Lower lobe of right lung (tissue), 2 donors: Measurements from ENCODE around the gene GNAZ. TPM values are rescaled to one million over a fixed set of nuclear protein-coding genes. Genes with fewer than 3 reads are reported as not detected.

Experiments used
- ATAC-seq, 2 donors: fragments of 200-7000 bp; cut with Tn5 transposase; one replicate each; pipeline ENCODE4 v1.9.1; 2020 to 2022; ENCODE audit warnings: mild to moderate bottlenecking in 2 of 2, moderate library complexity in 2 of 2
- DNase-seq: peaks from one replicate; pipeline ENCODE4 v3.0.0-alpha.2; 2020
- H3K27ac ChIP-seq: fragments of 200-600 bp; one replicate; pipeline ENCODE4 v1.8.0; 2022
- H3K27me3 ChIP-seq: fragments of 200-600 bp; one replicate; pipeline ENCODE4 v1.8.0; 2022; ENCODE audit warnings: low read depth
- H3K36me3 ChIP-seq: fragments of 200-600 bp; one replicate; pipeline ENCODE4 v1.8.0; 2022; ENCODE audit warnings: mild to moderate bottlenecking
- H3K4me1 ChIP-seq: fragments of 200-600 bp; one replicate; pipeline ENCODE4 v1.8.0; 2022
- H3K4me3 ChIP-seq: fragments of 200-600 bp; one replicate; pipeline ENCODE4 v1.8.0; 2022; ENCODE audit warnings: mild to moderate bottlenecking
- H3K9me3 ChIP-seq: fragments of 200-600 bp; one replicate; pipeline ENCODE4 v1.8.0; 2022
- CTCF ChIP-seq: fragments of 200-600 bp; IDR thresholded peaks from one replicate; pipeline ENCODE4 v1.8.0; 2022; ENCODE audit warnings: antibody characterized with exemption, mild to moderate bottlenecking
- intact Hi-C: fragments of 100-400 bp; cut with DNase I; formaldehyde crosslinking; loops from one replicate; pipeline ENCODE4 v1.11.0; 2022
- total RNA-seq: library from RNA; stranded (reverse); fragmentation: NEBNext Ultra II Directional; extraction: Animal tissue kit (Norgen Biotek cat#: 25700); gene quantifications from one replicate; pipeline ENCODE4 v1.2.1, GENCODE V29; 2021
- donor health status: DM: no; HTN: yes; CAD: no; lungs with severe emphysema.

GNAZ gene
- total RNA-seq, 1 donor from 2014 or later: 2.4 TPM

GRCh38 chr22:23053051-23053707 lies 17.1 kb upstream of the GNAZ start:
- Histone ChIP-seq H3K36me3 (no peaks in the 10 kb centered on the region), H3K4me3 (no peak overlapping the region), H3K9me3 (peaks cover 8% of the 10 kb centered on the region), H3K4me1 (no peaks in the 10 kb centered on the region), H3K27ac (no peak overlapping the region), H3K27me3 (no peaks in the 10 kb centered on the region)
- ATAC-seq (no peak), DNase-seq (no peak)
- TF ChIP-seq CTCF: no peak
- intact Hi-C loops: no loop called here

- intact Hi-C loops: no loop called here
Observed at GRCh38 chr22:23053912-23054530, 16.3 kb upstream of the GNAZ start.

GRCh38 chr22:23054531-23055257 lies 15.6 kb upstream of the GNAZ start:
- ATAC-seq (no peak), DNase-seq (no peak)
- no peaks in the 10 kb centered on the region for H3K4me1 ChIP-seq
- H3K27ac ChIP-seq: no peak overlapping the region
- no peak for TF ChIP-seq CTCF
- H3K36me3 ChIP-seq: no peaks in the 10 kb centered on the region
- intact Hi-C loops: no loop called here
- H3K9me3 ChIP-seq: peaks cover 8% of the 10 kb centered on the region
- H3K4me3 ChIP-seq: no peak overlapping the region
- no peaks in the 10 kb centered on the region for H3K27me3 ChIP-seq

More at GRCh38 chr22:23053912-23054530, 16.3 kb upstream of the GNAZ start:
- Histone ChIP-seq H3K36me3 (no peaks in the 10 kb centered on the region), H3K4me1 (no peaks in the 10 kb centered on the region), H3K27ac (no peak overlapping the region), H3K27me3 (no peaks in the 10 kb centered on the region), H3K9me3 (peaks cover 8% of the 10 kb centered on the region), H3K4me3 (no peak overlapping the region)
- DNase-seq: no peak
- no peak for TF ChIP-seq CTCF
- ATAC-seq: no peak

- Histone ChIP-seq H3K4me1 (no peaks in the 10 kb centered on the region), H3K9me3 (peaks cover 8% of the 10 kb centered on the region), H3K36me3 (no peaks in the 10 kb centered on the region), H3K4me3 (no peak overlapping the region), H3K27ac (no peak overlapping the region), H3K27me3 (no peaks in the 10 kb centered on the region)
- DNase-seq: no peak
- TF ChIP-seq CTCF: no peak
- no peak for ATAC-seq
- intact Hi-C loops: no loop called here
Observed at GRCh38 chr22:23055449-23056179, 14.7 kb upstream of the GNAZ start.

- TF ChIP-seq CTCF: no peak
- H3K4me3 ChIP-seq: no peak overlapping the region
- ATAC-seq: no peak
- H3K9me3 ChIP-seq: peaks cover 8% of the 10 kb centered on the region
- no peak overlapping the region for H3K27ac ChIP-seq
- no peaks in the 10 kb centered on the region for H3K36me3 ChIP-seq
- intact Hi-C loops: no loop called here
- DNase-seq: no peak
- H3K27me3 ChIP-seq: no peaks in the 10 kb centered on the region
- no peaks in the 10 kb centered on the region for H3K4me1 ChIP-seq
Observed at GRCh38 chr22:23057331-23057730, 13.0 kb upstream of the GNAZ start.
